ENCODE data around the gene LARP1.
"Not testable (repeated sequence)": the region's sequence is repeated elsewhere in the genome, so short reads cannot be mapped to it uniquely, and the experiment has no call there.

The LARP1 gene

DNA sequence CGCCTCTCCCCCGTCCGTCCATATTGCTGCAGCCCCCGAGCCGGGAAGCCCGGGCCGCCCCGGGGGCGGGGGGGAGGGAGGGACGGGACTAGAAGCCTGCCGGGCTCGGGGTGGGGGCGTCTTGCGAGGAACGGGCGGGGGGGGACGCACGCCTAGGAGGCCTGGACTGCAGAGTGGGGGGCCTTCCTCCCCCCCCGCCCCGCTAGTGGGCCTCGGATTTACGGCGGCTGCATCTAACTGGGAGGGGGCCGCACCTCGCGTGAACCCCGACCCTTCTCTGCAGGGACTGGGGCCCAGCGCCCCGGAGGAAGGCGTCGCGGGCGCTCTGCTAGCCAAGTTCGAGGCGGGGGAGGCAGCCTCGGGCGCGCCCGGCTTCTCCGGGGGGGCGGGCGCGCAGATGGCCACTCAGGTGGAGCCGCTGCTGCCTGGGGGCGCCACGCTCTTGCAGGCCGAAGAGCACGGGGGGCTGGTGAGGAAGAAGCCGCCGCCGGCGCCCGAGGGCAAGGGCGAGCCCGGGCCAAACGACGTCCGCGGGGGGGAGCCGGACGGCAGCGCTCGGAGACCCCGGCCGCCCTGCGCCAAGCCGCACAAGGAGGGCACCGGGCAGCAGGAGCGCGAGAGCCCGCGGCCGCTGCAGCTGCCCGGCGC is at the start of gene LARP1:
LARP1 (plus strand) TSS at position 17 of the 648 bp plus-strand sequence; CDS start at position 398, 381 bp downstream.
- DNase-seq = no peak

DNA sequence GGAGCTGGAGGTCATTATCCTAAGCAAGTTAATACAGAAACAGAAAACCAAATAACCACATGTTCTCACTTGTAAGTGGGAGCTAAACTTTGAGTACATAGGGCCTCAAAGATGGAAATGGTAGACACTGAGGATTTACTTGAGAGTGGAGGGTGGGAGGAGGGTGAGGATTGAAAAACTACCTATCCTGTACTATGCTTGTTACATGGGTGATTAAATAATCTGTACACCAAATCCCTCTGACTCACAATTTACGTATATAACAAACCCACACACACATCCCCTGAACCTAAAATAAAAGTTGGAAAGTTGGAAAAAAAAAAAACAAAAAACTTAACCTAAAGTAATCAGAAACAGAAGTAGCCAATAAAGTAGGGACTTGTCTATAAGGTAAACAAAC is 48.8 kb upstream of the LARP1 start:
- DNase-seq = no peak

DNA sequence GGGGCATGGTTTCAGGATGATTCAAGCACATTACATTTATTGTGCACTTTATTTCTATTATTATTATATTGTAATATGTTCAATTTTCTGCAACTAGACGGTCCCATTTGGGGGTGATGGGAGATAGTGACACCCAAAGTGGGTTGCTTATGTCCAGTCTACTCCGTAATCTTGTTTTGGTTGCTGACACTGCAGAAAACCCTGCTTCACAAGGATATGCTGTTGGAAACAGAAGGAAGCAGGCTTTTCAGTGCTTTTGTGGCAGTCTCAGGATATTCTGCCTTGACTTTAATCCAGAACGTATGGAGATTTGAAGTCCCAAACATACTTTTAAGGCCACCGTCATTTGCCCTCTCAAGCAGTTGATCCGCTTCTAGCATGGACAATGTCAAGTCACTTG is 47.5 kb upstream of the LARP1 start:
- DNase-seq = no peak

DNA sequence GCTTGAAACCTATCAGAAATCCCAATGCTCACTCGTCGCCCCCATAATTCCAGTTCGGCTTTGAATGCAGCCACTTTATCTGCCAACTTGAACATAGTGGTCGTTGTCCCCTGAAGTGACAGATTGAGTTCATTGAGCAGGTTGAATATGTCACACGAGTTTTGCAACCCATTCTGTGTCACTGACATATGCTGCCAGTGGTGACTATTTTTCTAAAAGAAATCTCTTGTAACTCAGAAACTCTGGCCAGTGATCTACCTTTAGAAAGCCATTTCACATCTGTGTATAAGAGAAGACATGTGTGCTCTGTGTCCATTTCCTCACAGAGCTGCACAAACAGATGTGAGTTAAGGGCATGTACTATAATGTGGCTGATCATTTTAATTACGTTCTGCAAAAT is 47.0 kb upstream of the LARP1 start:
- DNase-seq = no peak

DNA sequence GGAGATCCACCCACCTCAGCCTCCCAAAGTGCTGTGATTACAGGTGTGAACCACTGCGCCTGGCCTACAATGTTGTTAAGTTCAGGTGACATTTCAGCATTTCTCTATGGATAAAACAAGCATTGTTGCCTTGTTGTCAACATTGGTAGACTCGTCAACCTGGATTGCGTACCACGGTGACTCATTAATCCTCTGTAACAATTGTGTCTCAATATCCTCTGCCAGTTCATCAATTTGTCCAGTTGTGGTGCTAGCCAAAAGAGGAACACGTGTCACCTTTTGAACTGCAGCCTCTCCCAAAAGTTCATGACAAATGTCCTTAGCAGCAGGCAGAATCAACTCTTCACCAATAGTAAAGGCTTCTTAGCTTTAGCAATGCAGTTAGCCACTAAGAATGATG is 46.3 kb upstream of the LARP1 start:
- DNase-seq = no peak

DNA sequence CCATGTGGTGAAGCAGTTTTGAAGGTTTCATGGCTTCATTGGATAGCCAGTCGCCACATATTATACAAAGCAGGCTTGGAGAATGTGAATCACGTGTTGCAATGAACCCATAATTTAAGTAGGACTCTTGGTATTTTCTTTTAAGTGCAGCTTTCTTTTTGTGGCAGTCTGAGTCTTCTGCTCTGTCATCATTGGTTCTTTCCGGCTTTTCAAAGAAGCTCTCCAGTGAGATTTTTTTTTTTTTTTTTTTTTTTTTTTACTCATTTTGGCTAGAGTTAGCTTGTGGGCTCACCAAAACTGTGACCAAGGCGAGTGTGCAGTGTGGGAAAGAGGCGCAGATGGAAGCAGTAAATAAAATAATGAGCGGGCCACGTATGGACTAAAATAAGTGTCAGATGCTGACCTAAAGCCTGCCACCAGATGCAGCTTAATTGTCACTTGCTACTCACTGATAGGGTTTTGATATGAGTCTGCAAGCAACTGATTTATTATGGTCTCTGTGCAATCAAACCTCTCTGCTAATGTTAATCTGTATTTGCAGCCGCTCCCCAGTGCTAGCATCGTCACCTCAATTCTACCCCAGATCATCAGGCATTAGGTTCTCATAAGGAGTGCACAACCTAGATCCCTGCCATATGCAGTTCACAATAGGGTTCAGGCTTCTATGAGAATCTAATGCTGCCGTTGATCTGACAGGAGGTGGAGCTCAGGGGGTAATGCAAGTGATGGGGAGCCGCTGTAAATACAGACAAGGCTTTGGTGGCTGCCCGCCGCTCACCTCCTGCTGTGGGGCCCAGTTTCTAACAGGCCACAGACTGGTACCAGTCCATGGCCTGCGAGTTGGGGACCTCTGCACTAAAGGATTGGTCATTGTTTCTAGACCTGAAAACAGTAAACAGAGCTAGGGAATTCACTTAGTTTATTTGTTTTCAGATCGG is 45.5 kb upstream of the LARP1 start:
- no peak for DNase-seq

DNA sequence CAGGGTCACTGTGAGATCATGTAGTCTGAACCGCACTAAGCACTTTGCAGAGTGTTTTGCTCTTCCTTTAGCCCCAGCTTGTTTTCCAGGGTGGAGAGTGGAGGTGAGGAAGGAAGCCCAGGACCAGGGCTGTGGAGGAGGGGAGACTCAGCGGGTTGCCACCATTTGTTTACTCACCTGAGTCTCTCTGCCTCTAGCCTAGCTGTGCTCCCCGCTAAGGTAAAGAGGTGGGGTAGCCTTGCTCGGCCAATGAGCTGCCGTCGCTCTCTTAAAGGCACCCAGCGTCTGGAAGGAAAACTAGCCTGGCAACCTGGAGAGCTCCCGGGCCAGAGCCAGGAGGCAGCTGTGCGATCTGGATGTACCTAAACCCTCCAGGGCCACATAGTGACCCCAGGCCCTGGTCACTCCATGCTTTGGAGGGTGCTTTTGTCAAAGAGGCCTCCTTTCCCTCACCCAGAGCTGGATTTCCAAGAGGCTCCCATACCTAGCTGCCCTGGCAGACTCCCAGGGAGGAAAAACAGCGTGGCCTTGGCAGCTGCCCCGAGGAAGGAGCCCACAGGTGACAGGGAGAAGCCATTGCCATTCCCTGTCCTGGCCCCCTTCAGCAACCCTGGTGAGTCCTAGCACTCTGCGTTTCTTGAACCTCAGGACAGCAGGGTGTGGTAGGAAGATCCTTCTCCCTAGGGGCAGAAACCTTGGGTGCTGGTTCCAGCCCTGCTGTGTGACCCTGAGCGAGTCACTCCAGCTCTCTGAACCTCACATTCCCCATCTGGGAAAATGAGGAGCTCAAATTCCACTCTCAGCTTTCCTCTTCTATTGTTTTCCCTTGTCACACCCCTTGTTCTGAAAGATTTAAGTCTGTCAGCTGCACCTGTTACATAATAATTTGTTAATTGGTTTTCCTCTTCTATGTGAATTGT is 42.4 kb upstream of the LARP1 start:
- DNase-seq = no peak

DNA sequence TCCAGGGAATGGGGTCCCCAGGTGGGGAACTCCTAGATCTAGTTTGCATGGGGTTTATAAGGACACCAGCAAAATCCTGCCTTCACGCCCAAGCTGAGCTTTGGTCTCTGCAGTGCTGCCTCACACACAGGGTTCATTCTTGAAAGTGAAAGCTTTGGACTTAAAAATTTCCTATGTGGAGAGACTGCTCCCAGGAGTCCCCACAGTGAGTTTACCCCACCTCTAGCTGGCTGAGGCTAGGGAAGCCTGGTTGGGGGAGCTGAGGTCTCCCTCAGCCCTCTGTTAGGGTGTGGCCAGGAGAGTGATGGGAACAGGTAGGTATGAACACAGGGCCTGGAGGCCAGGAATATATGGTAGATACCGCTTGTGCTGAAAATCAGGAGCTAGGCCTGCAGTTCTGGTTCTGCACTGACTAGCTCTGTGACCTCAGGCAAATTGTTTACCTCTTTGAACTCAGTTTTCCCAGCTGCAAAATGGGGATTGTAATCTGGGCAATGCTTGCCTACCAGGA is 41.5 kb upstream of the LARP1 start:
- no peak for DNase-seq

DNA sequence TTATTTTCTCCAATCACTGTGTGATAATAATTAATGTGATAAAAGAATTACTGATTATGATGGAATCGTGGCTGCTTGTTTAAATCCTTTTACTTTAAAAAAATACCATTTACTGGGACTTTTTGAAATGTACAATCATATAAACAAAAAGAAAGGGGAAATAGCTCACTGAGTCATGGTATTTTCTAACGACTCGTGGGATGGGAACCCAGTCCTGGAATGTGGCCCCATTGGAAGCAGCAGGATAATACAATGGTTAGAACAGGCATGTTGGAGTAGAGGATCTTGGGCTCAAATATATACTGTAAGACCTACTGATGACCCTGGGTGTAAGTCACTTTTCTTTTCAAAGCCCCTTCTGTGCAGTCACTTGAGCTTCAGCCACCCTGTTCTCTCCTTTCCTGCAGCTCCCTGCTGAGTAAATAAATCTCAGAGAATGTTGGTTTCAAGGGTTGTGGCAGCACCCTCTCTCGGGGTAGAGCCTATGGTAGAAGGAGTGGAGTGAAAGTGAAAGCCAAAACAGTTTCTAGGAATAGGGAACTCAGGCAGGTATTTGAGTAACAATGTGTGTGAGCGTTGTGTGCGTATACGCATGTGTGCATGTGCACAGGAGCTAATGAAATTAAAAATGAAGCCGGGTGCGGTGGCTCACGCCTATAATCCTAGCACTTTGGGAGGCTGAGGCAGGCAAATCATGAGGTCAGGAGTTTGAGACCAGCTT is 40.8 kb upstream of the LARP1 start:
- peak; percentile 14 for DNase-seq

DNA sequence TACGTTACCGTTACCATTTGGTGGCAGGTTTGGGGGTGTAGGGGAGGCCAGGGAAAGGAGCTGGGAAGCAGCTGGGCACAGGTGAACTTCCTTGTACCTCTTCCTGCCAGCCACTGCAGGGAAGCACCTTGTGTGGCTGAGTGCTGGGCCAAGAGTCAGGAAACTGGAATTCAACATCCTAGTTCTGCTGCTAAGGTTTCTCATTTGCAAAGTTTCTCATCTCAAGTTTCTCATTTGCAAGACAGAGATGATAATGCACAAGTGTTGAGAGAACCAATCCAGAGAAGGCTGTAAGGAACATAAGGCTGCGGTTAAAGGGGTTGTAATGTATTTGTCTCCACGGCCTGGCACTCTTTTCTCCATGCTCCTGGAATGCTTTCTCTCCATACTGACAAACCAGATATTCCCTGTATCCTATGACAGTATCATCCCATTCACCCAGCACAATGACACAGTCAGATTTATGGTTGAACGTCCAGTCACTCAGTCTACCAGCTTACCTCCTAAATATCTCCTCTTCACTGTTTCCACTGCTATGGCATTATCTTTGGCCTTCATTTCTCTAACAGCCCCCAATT is 33.6 kb upstream of the LARP1 start:
- no peak for DNase-seq

DNA sequence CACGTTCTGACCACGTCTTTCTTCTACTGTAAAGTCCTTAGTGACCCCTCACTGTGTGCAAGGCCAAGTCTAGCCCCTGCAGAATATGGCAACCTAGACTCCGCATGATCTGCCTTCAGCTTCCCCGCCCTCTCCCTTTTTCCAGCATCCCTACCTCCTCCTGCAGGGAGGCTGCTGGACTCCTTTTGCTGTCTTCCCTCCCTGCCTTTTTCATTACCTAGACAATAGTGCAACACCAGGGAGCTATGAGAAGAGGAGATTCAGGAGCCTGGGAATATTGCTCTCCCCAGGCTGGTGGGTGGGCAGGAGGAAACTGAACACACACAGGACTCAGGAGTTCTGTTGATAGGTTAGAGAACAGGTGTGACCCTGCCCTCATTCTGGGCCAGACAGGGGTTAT is 33.1 kb upstream of the LARP1 start:
- DNase-seq = no peak

DNA sequence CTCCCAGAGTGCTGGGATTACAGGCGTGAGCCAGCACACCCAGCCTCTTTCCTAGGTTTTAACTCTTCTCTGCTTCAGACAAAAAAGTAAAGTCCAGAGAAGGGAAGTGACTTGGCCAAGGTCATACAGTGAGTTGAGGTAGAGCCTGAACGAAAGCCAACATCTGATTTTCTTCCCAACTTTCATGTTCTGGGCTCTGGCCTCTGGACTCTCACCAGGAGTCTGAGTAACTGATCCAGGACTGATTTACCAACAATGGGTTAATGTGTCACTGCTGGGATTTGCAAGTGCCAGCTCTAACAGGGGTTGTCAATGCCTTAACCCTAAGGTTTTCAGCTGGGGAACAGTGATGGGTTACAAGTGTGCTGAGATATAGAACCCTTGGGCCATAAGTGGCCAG is 32.2 kb upstream of the LARP1 start:
- no peak for DNase-seq

DNA sequence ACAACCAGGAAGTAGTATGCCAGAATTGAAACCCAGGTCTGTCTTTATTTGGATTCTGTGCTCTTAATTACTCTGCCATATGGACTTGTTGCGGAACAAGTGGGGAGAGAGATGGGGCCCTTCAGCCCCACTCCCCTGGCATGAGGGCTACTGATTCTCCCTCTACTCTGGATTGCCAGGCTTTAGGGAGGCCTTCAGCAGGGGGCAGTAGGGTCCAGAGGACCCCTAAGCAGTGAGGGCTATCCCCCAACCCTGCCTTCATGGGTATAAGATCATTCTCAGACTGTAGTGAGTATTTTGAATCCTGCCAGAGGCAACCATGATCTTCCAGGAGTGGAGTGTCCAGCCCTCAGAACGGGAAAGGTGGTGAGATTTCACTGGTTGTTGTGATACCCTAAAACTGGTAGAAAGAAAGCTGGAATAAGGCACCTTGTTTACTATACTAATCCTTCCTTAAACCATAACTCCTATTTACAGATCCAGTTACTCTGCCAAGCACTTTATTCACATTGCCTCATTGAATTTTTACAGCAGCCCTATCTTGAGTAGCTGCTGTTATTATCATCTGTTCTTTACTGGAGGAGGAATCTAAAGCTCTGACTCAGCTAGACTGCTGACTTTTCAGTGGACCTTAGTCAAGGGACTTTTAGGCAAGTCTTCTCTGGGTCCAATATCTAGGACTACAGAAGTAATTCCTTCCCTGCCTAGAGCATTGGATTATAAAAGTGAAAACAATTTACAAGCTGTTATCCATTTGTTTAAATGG is 31.3 kb upstream of the LARP1 start:
- no peak for DNase-seq

DNA sequence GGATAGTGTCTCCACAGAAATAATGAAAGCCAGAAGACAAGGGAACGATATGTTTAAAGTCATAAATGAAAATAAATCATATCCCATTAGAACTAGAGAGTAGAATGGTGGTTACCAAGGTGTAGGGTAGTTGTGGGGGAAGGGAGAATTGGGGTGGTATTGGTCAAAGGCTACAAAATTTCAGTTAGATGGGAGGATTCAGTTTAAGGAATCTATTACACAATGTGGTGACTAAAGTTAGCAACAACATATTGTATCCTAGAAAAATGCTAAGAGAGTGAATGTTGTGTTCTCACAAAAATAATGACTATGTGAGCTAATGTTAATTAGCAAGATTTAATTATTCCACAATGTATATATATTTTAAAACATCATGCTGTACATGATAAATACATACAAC is 27.8 kb upstream of the LARP1 start:
- DNase-seq = no peak

DNA sequence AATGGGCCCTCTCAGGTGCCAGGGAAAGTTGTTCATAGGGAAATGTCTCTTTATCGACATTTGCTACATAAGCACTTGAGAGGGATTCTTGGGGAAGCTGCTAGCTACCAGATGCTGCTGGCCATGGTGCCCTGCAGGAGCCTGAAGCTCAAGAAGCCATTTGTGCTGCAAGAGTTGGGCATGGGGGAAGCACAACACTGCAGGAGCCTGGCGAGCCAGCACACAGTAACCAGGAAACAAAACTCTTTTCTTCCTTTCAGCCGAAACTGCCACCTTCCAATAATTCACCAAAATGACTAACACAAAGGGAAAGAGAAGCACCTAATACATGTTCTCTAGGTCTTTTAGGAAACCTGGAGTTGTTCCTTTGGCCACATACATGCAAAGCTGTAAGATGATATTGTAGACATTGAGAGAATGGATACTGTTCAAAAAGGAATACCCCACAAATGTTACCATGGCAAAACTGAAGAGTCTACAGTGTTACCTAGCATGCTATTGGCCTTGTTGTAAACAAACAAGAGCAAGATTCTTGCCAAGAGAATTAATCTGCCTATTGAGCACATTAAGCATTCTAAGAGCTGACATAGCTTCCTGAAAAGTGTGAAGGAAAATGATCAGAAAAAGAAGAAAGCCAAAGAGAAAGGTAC is 26.1 kb upstream of the LARP1 start:
- no peak for DNase-seq

DNA sequence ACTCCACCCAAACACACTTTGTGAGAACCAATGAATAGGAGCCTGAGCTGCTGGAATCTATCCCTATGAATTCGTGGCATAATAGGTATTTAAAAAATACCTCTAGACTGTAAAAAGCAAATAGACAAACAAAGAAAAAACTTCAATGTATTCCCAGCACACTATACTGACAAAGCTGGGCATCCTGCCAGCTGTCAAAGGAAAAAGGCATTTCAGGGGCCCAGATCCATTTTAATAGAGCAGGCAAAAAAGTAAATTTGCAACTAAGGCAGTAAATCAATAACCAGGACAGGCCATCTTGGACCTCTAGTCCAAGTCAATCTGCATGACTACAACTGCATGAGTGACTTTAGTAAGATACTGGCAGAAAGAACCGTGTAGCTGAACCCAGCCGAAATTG is 25.6 kb upstream of the LARP1 start:
- no peak for DNase-seq

DNA sequence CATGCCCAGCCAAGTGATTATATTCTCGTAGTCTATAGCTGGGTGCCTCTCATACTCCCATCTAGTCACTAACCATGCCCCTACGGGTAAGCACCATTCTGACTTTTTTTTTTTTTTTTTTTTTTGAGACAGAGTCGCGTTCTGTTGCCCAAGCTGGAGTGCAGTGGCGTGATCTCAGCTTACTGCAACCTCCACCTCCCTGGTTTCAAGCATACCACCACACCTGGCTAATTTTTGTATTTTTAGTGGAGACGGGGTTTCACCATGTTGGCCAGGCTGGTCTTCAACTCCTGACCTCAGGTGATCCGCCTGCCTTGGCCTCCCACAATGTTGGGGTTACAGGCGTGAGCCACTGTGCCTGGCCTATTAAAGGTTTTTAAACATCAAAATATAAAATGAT is 24.4 kb upstream of the LARP1 start:
- not testable (repeated sequence) for DNase-seq

DNA sequence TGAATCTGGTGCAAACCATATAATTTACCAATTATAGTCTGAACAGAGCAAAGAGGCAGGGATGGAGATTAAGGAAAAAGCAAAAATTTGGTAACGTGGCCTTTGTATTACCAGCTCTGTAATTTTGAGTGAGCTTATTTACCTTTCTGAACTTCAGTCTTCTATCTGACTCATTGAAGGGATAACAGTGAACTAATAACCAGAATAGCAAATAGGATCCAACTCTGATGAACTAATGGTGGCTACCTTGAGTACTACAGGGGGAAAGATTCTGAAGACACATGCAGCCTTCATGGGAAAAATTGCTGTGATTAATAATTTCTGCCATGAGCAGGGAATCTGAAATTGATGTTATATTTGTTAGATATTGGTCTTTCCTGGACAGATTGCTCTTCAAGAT is 23.0 kb upstream of the LARP1 start:
- DNase-seq = no peak

DNA sequence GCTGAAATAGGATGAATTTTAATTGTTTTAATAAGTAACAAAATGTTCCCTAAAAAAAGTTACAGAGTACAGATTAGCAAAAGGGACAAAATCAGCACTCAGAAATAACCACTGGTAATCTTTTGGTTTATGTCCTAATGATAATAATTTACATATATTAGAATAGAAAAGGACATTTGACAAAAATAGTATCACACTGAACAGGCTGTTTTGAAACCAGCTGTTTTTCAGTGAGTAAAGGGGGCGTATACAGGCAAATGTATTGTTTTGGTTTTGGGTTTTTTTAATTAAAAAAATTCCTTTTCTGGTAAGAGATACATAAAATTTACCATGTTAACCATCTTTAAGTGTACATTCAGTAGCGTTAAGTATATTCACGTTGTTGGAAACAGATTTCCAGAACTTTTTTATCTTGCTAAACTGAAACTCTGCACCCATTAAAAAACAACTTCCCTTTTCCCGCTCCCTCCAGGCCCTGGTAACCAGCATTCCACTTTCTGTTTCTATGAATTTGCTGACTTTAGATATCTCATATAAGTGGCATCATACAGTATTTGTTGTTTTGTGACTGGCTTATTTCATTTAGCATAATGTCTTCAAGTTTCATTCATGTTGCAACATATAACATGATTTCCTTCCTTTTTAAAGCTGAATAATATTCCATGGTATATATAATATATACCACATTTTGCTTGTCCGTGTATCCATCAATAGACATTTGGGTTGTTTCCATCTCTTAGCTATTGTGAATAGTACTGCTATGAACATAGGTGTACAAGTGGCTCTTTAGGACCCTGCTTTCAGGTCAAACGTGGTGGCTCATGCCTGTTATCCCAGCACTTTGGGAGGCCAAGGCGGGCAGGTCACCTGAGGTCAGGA is 20.6 kb upstream of the LARP1 start:
- DNase-seq = no peak

DNA sequence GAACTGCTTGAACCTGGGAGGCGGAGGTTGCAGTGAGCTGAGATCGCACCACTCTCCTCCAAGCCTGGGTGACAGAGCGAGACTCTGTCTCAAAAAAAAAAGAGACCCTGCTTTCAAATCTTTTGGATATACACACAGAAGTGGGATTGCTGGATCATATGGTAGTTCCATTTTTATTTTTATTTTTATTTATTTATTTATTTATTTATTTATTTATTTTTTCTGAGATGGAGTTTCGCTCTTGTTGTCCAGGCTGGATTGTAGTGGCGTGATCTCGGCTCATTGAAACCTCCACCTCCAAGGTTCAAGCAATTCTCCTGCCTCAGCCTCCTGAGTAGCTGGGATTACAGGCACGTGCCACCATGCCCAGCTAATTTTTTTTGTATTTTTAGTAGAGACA is 19.8 kb upstream of the LARP1 start:
- DNase-seq = not testable (repeated sequence)
